A673 (cell line): Measurements from ENCODE around the gene HS1BP3. TPM values are rescaled to one million over a fixed set of nuclear protein-coding genes. Genes with fewer than 3 reads are reported as not detected.

ENCODE experiments used
- BruUV-seq: library from RNA; stranded (reverse); fragments of 400-500 nt; replicated peaks from 2 replicates; lab custom pipeline; 2021; lab: Mats Ljungman, UMichigan
- CTCF ChIA-PET: fragments of 300-600 bp; sonication (Branson Sonifier 250); formaldehyde crosslinking; loops from one replicate; lab custom pipeline; 2022; ENCODE audit warnings: antibody characterized with exemption; lab: Charles Lee
- POLR2A ChIA-PET: fragments of 300-600 bp; sonication (Branson Sonifier 250); formaldehyde crosslinking; loops from one replicate; lab custom pipeline; 2022; ENCODE audit warnings: antibody characterized with exemption; ENCODE audit not compliant: low non-redundant PET; lab: Charles Lee
- DNase-seq: peaks from one replicate; pipeline ENCODE4 v3.0.0-alpha.2; 2015; ENCODE audit warnings: low spot score
- H3K27ac ChIP-seq: fragments of 200-600 bp; sonication (generic); 2 replicates; pipeline ENCODE4 v1.5.1; 2016; ENCODE audit warnings: mixed run types, low read depth, mild to moderate bottlenecking, mixed read lengths, antibody characterized with exemption, low read length; ENCODE audit not compliant: poor library complexity, severe bottlenecking
- H3K27me3 ChIP-seq: fragments of 200-600 bp; sonication (generic); replicated peaks from 2 replicates; pipeline ENCODE4 v1.6.1; 2017; ENCODE audit warnings: mixed run types, low read depth, mild to moderate bottlenecking, mixed read lengths, antibody characterized with exemption, low read length; ENCODE audit not compliant: insufficient read depth, poor library complexity
- H3K36me3 ChIP-seq: fragments of 200-600 bp; sonication (generic); 2 replicates; pipeline ENCODE4 v1.6.1; 2016; ENCODE audit warnings: mixed run types, mild to moderate bottlenecking, mixed read lengths, antibody characterized with exemption, low read length; ENCODE audit not compliant: insufficient read depth, poor library complexity, severe bottlenecking
- H3K4me1 ChIP-seq: fragments of 200-600 bp; sonication (generic); 2 replicates; pipeline ENCODE4 v1.6.1; 2017; ENCODE audit warnings: mixed run types, mild to moderate bottlenecking, mixed read lengths, antibody characterized with exemption, low read length; ENCODE audit not compliant: insufficient read depth, poor library complexity, severe bottlenecking
- H3K4me3 ChIP-seq: fragments of 200-600 bp; sonication (generic); 2 replicates; pipeline ENCODE4 v1.5.1; 2016; ENCODE audit warnings: low read depth, mixed run types, mild to moderate bottlenecking, mixed read lengths, low read length; ENCODE audit not compliant: poor library complexity, severe bottlenecking
- H3K9me3 ChIP-seq: fragments of 200-600 bp; sonication (generic); 2 replicates; pipeline ENCODE4 v1.6.1; 2016; ENCODE audit warnings: mixed run types, low read depth, mild to moderate bottlenecking, mixed read lengths, antibody characterized with exemption, low read length; ENCODE audit not compliant: poor library complexity, severe bottlenecking
- EZH2 ChIP-seq: fragments of 200-600 bp; sonication (generic); IDR thresholded peaks from 2 replicates; pipeline ENCODE4 v1.6.1; 2017; ENCODE audit warnings: borderline replicate concordance, low read depth, mild to moderate bottlenecking, mixed read lengths, antibody characterized with exemption, low read length; ENCODE audit not compliant: poor library complexity, severe bottlenecking
- intact Hi-C: fragments of 100-400 bp; cut with micrococcal nuclease; formaldehyde crosslinking; loops from one replicate; pipeline ENCODE4 v1.10.0; 2022; ENCODE audit not compliant: unreplicated experiment
- total RNA-seq: library from RNA; stranded (reverse); gene quantifications from 2 replicates; pipeline ENCODE4 v1.2.3, GENCODE V29; 2021
- TF ChIP-seq, protein P1 (sequence below): fragments of 300-800, 200-600 bp; sonication (generic); conservative IDR thresholded peaks from 2 replicates; pipeline ENCODE4 v1.5.1; 2017; ENCODE audit warnings: low read depth, mild to moderate bottlenecking, antibody characterized with exemption, low read length, moderate library complexity, mixed read lengths

HS1BP3 gene
- total RNA-seq, 1 experiment from 2014 or later: 12.6 TPM

DNA sequence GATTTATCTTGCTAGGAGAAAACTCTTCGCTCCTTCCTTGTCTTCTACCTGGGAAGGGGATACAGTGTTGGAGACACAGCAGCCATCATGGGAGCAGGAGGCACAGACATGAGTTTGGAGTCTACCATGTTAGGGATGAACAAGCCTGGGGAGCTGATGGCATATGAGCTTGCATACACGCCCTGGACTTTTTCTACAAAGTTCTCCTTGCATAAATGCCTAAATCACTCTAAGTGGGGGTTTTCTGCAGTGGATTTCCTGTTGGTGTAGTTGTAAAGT, 3.6 kb upstream of the HS1BP3 start:
- no peak for TF ChIP-seq EZH2
- TF ChIP-seq, protein P1, sequence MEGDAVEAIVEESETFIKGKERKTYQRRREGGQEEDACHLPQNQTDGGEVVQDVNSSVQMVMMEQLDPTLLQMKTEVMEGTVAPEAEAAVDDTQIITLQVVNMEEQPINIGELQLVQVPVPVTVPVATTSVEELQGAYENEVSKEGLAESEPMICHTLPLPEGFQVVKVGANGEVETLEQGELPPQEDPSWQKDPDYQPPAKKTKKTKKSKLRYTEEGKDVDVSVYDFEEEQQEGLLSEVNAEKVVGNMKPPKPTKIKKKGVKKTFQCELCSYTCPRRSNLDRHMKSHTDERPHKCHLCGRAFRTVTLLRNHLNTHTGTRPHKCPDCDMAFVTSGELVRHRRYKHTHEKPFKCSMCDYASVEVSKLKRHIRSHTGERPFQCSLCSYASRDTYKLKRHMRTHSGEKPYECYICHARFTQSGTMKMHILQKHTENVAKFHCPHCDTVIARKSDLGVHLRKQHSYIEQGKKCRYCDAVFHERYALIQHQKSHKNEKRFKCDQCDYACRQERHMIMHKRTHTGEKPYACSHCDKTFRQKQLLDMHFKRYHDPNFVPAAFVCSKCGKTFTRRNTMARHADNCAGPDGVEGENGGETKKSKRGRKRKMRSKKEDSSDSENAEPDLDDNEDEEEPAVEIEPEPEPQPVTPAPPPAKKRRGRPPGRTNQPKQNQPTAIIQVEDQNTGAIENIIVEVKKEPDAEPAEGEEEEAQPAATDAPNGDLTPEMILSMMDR: no peak
- ChIA-PET CTCF (no interaction called here), POLR2A (no interaction called here)
- BruUV-seq: no TSS peak
- no peak overlapping the region for H3K4me3 ChIP-seq
- intact Hi-C loops: no loop called here
- no peaks in the 10 kb centered on the region for H3K4me1 ChIP-seq
- H3K36me3 ChIP-seq: no peaks in the 10 kb centered on the region
- H3K27me3 ChIP-seq: peaks cover 40% of the 10 kb centered on the region
- DNase-seq: no peak
- no peaks in the 10 kb centered on the region for H3K9me3 ChIP-seq
- no peak overlapping the region for H3K27ac ChIP-seq

DNA sequence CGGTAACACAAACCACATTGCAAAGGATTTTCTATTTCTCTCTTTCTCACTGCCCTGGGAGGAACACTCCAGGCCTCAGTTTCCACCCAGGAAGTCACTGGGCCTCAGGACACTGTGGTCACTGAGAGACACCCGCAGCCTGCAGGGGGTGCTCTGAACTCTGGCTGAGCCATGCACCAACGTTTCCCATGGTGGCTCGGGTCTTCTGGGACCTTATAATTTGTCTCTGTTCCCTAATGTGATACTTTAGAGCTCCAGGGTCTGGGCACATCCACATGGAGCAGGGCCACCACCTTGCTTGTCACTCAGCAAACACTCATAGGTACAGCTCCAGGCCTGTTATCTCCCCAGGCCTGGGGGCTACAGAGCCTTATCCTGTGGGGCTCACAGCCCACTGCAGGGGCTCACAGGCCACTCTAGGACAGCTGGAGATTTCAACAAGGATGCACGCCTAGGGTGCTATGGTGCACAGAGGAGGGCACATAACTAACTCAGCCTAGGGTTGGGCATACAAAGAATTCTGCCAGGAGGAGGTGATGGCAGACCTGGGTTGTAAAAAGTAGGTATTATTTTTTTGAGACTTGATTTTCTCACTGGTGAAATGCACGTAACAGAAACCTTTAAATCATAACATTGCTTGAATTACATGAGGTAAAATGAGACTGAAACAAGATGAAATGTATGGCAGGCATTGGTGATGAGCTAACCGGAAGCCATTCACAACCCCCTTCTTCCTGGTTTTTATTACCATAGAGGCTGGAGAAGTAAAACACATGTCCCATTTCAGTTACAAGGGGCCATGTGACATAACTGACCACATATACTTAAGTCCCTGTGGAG, 3.0 kb upstream of the HS1BP3 start:
- BruUV-seq: no TSS peak
- CTCF ChIA-PET: no interaction called here
- TF ChIP-seq EZH2: no peak
- TF ChIP-seq, protein P1: 0 out of 2 replicates have a peak, but pooled peaks have one; percentile 24
- no peak for DNase-seq
- intact Hi-C loops: no loop called here
- POLR2A ChIA-PET: no interaction called here
- Histone ChIP-seq H3K9me3 (no peaks in the 10 kb centered on the region), H3K4me1 (no peaks in the 10 kb centered on the region), H3K36me3 (no peaks in the 10 kb centered on the region), H3K27me3 (peaks cover 34% of the 10 kb centered on the region), H3K27ac (no peak overlapping the region), H3K4me3 (no peak overlapping the region)

DNA sequence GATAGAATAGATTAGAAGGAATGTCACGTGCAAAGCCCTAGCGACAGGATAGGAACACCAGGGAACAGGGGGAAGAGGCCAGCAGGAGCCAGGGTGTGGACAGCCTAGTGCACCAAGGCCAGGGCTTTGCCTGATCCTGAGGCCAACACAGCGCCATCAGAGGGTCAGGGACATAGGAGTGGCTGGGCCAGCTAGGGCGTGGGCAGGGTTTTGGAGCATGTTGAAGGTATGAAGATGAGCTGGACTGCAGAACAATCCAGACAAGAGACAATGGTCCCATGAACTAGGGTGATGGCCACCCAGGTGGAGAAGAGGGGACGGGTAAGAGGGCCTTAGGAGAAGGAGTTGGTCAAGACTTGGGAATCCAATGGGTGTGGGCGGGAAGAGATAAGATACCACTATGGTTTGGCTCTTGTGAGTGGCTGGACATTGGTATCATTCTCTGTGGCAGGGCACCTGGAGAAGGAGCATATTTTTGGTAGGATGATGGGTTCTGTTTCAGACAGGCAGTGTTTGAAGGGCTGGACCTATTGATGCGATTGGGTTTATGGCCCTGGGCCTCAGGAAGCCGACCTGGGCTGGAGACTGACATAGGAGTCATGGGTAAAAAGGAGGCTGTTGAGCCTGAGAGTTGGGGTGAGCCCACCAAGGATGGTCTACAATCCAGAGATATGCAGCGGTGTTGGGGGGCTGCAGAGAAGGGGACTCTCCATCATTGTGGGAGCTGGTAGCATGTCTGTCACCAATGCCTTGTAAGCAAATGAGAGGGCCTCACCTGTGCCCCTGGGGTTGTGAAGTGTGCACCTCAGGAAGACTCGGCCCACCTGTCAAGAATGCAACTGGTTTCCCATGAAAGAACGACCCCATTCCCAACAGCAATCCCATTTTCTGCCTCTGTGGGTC, 2.0 kb upstream of the HS1BP3 start:
- Histone ChIP-seq H3K9me3 (no peaks in the 10 kb centered on the region), H3K36me3 (no peaks in the 10 kb centered on the region), H3K27ac (no peak overlapping the region), H3K27me3 (peaks cover 26% of the 10 kb centered on the region), H3K4me3 (no peak overlapping the region), H3K4me1 (no peaks in the 10 kb centered on the region)
- POLR2A ChIA-PET: no interaction called here
- no TSS peak for BruUV-seq
- CTCF ChIA-PET: no interaction called here
- DNase-seq: no peak
- intact Hi-C loops: no loop called here
- no peak for TF ChIP-seq EZH2
- TF ChIP-seq, protein P1: no peak
